NB4 (cell line): ENCODE data around the gene MRPS31.

Experiments used
- POLR2A ChIP-seq: IDR thresholded peaks from 2 replicates; pipeline ENCODE4 v1.6.1; 2011; ENCODE audit warnings: mild to moderate bottlenecking; ENCODE audit not compliant: insufficient read length; ENCODE audit errors: extremely low read depth
- TF ChIP-seq, protein P1 (sequence below): IDR thresholded peaks from one replicate; pipeline ENCODE4 v1.5.1; 2012; ENCODE audit warnings: low read depth, low read length

- TF ChIP-seq, protein P1, sequence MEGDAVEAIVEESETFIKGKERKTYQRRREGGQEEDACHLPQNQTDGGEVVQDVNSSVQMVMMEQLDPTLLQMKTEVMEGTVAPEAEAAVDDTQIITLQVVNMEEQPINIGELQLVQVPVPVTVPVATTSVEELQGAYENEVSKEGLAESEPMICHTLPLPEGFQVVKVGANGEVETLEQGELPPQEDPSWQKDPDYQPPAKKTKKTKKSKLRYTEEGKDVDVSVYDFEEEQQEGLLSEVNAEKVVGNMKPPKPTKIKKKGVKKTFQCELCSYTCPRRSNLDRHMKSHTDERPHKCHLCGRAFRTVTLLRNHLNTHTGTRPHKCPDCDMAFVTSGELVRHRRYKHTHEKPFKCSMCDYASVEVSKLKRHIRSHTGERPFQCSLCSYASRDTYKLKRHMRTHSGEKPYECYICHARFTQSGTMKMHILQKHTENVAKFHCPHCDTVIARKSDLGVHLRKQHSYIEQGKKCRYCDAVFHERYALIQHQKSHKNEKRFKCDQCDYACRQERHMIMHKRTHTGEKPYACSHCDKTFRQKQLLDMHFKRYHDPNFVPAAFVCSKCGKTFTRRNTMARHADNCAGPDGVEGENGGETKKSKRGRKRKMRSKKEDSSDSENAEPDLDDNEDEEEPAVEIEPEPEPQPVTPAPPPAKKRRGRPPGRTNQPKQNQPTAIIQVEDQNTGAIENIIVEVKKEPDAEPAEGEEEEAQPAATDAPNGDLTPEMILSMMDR = no peak
- TF ChIP-seq POLR2A = no peak
Observed at GRCh38 chr13:40756042-40756441, 14.9 kb downstream of the MRPS31 start.
